ENCODE data around the gene MDC1.
"Not testable (repeated sequence)": the region's sequence is repeated elsewhere in the genome, so short reads cannot be mapped to it uniquely, and the experiment has no call there.

The MDC1 gene

DNA sequence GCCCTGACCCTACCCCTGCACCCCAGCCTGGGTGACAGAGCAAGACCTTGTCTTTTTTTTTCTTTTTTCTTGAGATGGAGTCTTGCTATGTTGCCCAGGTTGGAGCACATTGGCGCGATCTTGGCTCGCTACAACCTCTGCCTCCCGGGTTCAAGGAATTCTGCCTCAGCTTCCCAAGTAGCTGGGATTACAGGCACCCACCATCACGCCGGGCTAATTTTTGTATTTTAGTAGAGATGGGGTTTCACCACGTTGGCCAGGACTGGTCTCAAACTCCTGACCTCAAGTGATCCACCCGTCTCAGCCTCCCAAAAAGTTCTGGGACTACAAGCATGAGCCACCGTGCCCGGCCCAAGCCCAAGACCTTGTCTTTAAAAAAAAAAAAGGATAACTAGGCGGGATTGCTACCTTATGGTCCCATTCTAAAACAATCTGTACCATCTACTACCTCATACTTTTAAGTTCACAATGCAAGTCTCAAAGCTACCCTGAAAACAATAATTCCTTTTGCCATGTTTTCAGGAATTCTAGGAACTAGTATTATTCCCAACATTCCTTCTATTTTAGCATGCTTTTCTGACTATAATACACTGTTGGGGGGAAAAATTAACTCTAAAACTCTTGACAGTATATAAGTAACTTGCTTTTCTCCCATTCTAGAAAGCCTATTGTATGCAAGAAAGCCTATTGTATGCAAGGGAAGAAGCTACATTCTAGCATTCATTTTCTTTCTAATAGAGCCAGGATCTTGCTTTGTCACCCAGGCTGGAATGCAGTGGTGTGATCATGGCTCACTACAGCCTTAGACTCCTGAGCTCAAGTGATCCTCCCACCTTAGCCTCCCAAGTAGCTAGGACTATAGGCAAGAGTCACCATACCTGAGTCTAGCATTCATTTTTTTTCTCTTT is 9.7 kb upstream of the MDC1 start:
- Histone ChIP-seq H2AFZ (ENCODE audit: low read length) (no peak overlapping the region), H3K36me3 (ENCODE audit: insufficient read depth, low read length) (peaks cover 66% of the 10 kb centered on the region), H3F3A (ENCODE audit: low read depth) (peaks cover 22% of the 10 kb centered on the region), H4K20me1 (ENCODE audit: insufficient read depth, low read length, poor library complexity, severe bottlenecking) (peaks cover 64% of the 10 kb centered on the region), H3K4me1 (ENCODE audit: insufficient read depth, low read length, poor library complexity, severe bottlenecking) (peaks cover 27% of the 10 kb centered on the region), H3K4me3 (ENCODE audit: low read length, poor library complexity, severe bottlenecking) (no peak overlapping the region), H3K9ac (ENCODE audit: low read depth, low read length, poor library complexity, severe bottlenecking) (no peak overlapping the region), H3K9me2 (replicated peaks; ENCODE audit: low read depth, low read length) (no peaks in the 10 kb centered on the region), H3K4me2 (ENCODE audit: low read depth, low read length, poor library complexity, severe bottlenecking) (no peak overlapping the region), H3K27me3 (ENCODE audit: insufficient read depth, low read length, poor library complexity, severe bottlenecking) (peaks cover 2% of the 10 kb centered on the region), H3K79me2 (ENCODE audit: insufficient read depth, low read length) (peaks cover 62% of the 10 kb centered on the region), H3K9me3 (ENCODE audit: insufficient read depth, low read depth, low read length) (no peaks in the 10 kb centered on the region)
- TF ChIP-seq, protein P1, sequence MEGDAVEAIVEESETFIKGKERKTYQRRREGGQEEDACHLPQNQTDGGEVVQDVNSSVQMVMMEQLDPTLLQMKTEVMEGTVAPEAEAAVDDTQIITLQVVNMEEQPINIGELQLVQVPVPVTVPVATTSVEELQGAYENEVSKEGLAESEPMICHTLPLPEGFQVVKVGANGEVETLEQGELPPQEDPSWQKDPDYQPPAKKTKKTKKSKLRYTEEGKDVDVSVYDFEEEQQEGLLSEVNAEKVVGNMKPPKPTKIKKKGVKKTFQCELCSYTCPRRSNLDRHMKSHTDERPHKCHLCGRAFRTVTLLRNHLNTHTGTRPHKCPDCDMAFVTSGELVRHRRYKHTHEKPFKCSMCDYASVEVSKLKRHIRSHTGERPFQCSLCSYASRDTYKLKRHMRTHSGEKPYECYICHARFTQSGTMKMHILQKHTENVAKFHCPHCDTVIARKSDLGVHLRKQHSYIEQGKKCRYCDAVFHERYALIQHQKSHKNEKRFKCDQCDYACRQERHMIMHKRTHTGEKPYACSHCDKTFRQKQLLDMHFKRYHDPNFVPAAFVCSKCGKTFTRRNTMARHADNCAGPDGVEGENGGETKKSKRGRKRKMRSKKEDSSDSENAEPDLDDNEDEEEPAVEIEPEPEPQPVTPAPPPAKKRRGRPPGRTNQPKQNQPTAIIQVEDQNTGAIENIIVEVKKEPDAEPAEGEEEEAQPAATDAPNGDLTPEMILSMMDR (conservative IDR thresholded peaks at IDR 0.05; ENCODE audit: low read length), result no peak
- TF ChIP-seq EZH2phosphoT487 (IDR thresholded peaks at IDR 0.05; ENCODE audit: borderline replicate concordance), result no peak

DNA sequence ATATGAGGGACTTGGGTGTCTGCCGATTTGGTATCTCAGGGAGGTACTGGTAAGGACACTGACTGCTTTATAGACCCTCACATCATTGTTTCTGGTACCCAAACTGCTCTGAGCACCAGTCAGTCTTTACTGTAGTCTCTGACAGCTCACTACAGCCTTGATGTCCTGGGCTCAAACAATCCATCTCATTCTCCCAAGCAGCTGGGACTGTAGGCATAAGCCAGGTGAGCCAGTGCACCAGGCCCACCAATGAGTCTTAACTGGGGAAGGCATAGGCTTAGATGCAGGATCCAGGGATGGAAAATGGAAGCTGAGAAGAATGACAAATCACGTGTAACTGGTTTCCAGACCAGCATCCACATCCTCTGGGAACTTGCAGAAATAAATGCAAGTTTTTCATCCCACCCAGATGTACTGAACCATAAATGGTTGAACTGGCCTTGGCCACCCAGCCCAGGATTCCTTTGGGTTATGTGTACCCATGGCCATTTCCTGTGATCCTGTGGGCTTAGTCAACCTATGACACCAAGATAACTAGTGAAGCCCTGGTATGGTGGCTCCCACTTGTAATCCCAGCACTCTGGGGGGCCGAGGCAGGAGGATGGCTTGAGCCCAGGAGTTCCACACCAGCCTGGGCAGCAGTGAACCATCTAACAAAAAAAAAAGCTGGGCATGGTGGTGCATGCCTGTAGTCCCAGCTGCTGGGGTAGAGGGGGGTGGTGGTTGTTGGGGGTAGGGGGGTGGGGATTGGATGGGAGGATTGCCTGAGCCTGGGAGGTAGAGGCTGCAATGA is 8.8 kb upstream of the MDC1 start:
- Histone ChIP-seq H3K79me2 (ENCODE audit: insufficient read depth, low read length) (peaks cover 70% of the 10 kb centered on the region), H3K9me3 (ENCODE audit: insufficient read depth, low read depth, low read length) (no peaks in the 10 kb centered on the region), H3K9ac (ENCODE audit: low read depth, low read length, poor library complexity, severe bottlenecking) (peak overlapping the region; percentile 38), H4K20me1 (ENCODE audit: insufficient read depth, low read length, poor library complexity, severe bottlenecking) (peaks cover 70% of the 10 kb centered on the region), H3K4me1 (ENCODE audit: insufficient read depth, low read length, poor library complexity, severe bottlenecking) (peaks cover 27% of the 10 kb centered on the region), H3K27me3 (ENCODE audit: insufficient read depth, low read length, poor library complexity, severe bottlenecking) (peaks cover 8% of the 10 kb centered on the region), H2AFZ (ENCODE audit: low read length) (no peak overlapping the region), H3K36me3 (ENCODE audit: insufficient read depth, low read length) (peaks cover 69% of the 10 kb centered on the region), H3K9me2 (replicated peaks; ENCODE audit: low read depth, low read length) (no peaks in the 10 kb centered on the region), H3K4me3 (ENCODE audit: low read length, poor library complexity, severe bottlenecking) (peak overlapping the region; percentile 98), H3K4me2 (ENCODE audit: low read depth, low read length, poor library complexity, severe bottlenecking) (peak overlapping the region; percentile 100), H3F3A (ENCODE audit: low read depth) (peaks cover 24% of the 10 kb centered on the region)
- TF ChIP-seq, protein P1 (conservative IDR thresholded peaks at IDR 0.05; ENCODE audit: low read length), result no peak
- no peak for TF ChIP-seq EZH2phosphoT487 (IDR thresholded peaks at IDR 0.05; ENCODE audit: borderline replicate concordance)

DNA sequence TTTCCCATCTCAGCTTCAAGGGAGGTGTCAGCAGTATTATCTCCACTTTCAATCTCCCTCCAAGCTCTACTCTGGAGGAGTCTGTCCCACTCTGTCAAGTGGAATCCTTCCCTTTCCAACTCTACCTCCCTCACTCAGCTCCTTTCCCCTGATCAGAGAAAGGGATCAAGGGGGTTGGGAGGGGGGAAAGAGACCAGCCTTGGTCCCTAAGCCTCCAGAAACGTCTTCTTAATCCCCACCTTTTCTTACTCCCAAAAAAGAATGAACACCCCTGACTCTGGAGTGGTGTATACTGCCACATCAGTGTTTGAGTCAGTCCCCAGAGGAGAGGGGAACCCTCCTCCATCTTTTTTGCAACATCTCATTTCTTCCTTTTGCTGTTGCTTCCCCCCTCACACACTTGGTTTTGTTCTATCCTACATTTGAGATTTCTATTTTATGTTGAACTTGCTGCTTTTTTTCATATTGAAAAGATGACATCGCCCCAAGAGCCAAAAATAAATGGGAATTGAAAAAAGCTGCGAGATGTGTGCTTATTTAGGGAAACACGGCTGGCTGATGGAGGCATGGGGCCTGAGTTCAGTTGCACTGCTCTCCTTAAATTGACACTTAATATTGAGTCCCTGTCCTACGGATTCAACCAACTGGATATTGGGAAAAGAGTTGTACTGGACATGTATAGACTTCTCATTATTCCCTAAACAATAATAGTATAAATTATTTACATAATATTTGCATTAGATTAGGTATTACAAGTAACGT is 8.0 kb upstream of the MDC1 start:
- Histone ChIP-seq H3K9ac (ENCODE audit: low read depth, low read length, poor library complexity, severe bottlenecking) (peak overlapping the region; percentile 38), H3K4me1 (ENCODE audit: insufficient read depth, low read length, poor library complexity, severe bottlenecking) (peaks cover 27% of the 10 kb centered on the region), H3K27me3 (ENCODE audit: insufficient read depth, low read length, poor library complexity, severe bottlenecking) (peaks cover 15% of the 10 kb centered on the region), H3K36me3 (ENCODE audit: insufficient read depth, low read length) (peaks cover 69% of the 10 kb centered on the region), H4K20me1 (ENCODE audit: insufficient read depth, low read length, poor library complexity, severe bottlenecking) (peaks cover 68% of the 10 kb centered on the region), H3K9me2 (replicated peaks; ENCODE audit: low read depth, low read length) (no peaks in the 10 kb centered on the region), H3K79me2 (ENCODE audit: insufficient read depth, low read length) (peaks cover 74% of the 10 kb centered on the region), H3K4me3 (ENCODE audit: low read length, poor library complexity, severe bottlenecking) (peak overlapping the region; percentile 98), H3K4me2 (ENCODE audit: low read depth, low read length, poor library complexity, severe bottlenecking) (peak overlapping the region; percentile 100), H3K9me3 (ENCODE audit: insufficient read depth, low read depth, low read length) (no peaks in the 10 kb centered on the region), H2AFZ (ENCODE audit: low read length) (no peak overlapping the region), H3F3A (ENCODE audit: low read depth) (peaks cover 29% of the 10 kb centered on the region)
- TF ChIP-seq, protein P1 (conservative IDR thresholded peaks at IDR 0.05; ENCODE audit: low read length), result no peak

DNA sequence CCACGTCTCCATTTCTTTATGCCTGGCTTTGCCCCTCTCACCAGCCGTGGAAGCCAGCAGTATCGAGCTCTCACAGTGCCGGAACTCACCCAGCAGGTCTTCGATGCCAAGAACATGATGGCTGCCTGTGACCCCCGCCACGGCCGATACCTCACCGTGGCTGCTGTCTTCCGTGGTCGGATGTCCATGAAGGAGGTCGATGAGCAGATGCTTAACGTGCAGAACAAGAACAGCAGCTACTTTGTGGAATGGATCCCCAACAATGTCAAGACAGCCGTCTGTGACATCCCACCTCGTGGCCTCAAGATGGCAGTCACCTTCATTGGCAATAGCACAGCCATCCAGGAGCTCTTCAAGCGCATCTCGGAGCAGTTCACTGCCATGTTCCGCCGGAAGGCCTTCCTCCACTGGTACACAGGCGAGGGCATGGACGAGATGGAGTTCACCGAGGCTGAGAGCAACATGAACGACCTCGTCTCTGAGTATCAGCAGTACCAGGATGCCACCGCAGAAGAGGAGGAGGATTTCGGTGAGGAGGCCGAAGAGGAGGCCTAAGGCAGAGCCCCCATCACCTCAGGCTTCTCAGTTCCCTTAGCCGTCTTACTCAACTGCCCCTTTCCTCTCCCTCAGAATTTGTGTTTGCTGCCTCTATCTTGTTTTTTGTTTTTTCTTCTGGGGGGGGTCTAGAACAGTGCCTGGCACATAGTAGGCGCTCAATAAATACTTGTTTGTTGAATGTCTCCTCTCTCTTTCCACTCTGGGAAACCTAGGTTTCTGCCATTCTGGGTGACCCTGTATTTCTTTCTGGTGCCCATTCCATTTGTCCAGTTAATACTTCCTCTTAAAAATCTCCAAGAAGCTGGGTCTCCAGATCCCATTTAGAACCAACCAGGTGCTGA is 7.0 kb upstream of the MDC1 start:
- peaks cover 15% of the 10 kb centered on the region for H3K27me3 ChIP-seq (ENCODE audit: insufficient read depth, low read length, poor library complexity, severe bottlenecking)
- not testable (repeated sequence) for H2AFZ ChIP-seq (ENCODE audit: low read length); H3K9me2 ChIP-seq (replicated peaks; ENCODE audit: low read depth, low read length); H3K9me3 ChIP-seq (ENCODE audit: insufficient read depth, low read depth, low read length)
- peak overlapping the region; percentile 38 for H3K9ac ChIP-seq (ENCODE audit: low read depth, low read length, poor library complexity, severe bottlenecking)
- peaks cover 65% of the 10 kb centered on the region for H4K20me1 ChIP-seq (ENCODE audit: insufficient read depth, low read length, poor library complexity, severe bottlenecking)
- H3K36me3 ChIP-seq (ENCODE audit: insufficient read depth, low read length), result peaks cover 60% of the 10 kb centered on the region
- peaks cover 76% of the 10 kb centered on the region for H3K79me2 ChIP-seq (ENCODE audit: insufficient read depth, low read length)
- H3K4me2 ChIP-seq (ENCODE audit: low read depth, low read length, poor library complexity, severe bottlenecking), result peak overlapping the region; percentile 100
- H3K4me3 ChIP-seq (ENCODE audit: low read length, poor library complexity, severe bottlenecking), result peak overlapping the region; percentile 98
- peaks cover 32% of the 10 kb centered on the region for H3F3A ChIP-seq (ENCODE audit: low read depth)
- peaks cover 32% of the 10 kb centered on the region for H3K4me1 ChIP-seq (ENCODE audit: insufficient read depth, low read length, poor library complexity, severe bottlenecking)

Data from Loucy (cell line).